Testis (tissue), 3 donors: ENCODE results near the gene PRR16. TPM values are rescaled to one million over a fixed set of nuclear protein-coding genes. Genes with fewer than 3 reads are reported as not detected.

ENCODE experiments used
- DNase-seq: peaks from one replicate; pipeline ENCODE4 v3.0.0-alpha.2; 2019
- H3K27ac ChIP-seq, 2 donors: fragments of 200-600 bp; sonication (generic); one replicate each; pipeline ENCODE4 v1.5.1; 2019
- H3K27me3 ChIP-seq: fragments of 200-600 bp; sonication (generic); one replicate; pipeline ENCODE4 v1.5.1; 2019
- H3K36me3 ChIP-seq: fragments of 200-600 bp; sonication (generic); one replicate; pipeline ENCODE4 v1.5.1; 2017; ENCODE audit warnings: low read depth; ENCODE audit errors: missing control alignments
- H3K4me1 ChIP-seq: fragments of 200-600 bp; sonication (generic); one replicate; pipeline ENCODE4 v1.5.1; 2019
- H3K4me3 ChIP-seq, 2 donors: fragments of 200-600 bp; sonication (generic); one replicate each; pipeline ENCODE4 v1.5.1; 2017 to 2019
- H3K9me3 ChIP-seq: fragments of 200-600 bp; sonication (generic); one replicate; pipeline ENCODE4 v1.5.1; 2017
- CTCF ChIP-seq, 3 experiments: fragments of 450-650 bp in 2 of 3; fragments of 200-600 bp in 1 of 3; sonication (generic) in 1 of 3; IDR thresholded peaks; one replicate each; pipeline ENCODE4 v1.5.1; 2016 to 2019; ENCODE audit warnings: antibody characterized with exemption in 3 of 3, mild to moderate bottlenecking in 2 of 3, moderate library complexity in 1 of 3
- POLR2A ChIP-seq: fragments of 450-650 bp; IDR thresholded peaks from one replicate; pipeline ENCODE4 v1.6.1; 2017; ENCODE audit warnings: antibody characterized with exemption, mild to moderate bottlenecking, moderate library complexity
- WGBS, 2 donors: methylation state at CpG; one replicate each; pipeline ENCODE4 v1.1.5; 2018; 5-methylcytosine and 5-hydroxymethylcytosine counted together
- intact Hi-C: fragments of 100-400 bp; cut with DNase I; formaldehyde crosslinking; loops from one replicate; pipeline ENCODE4 v1.15.1; 2023; ENCODE audit warnings: low total_unique reads
- polyA plus RNA-seq: library from polyadenylated mRNA; stranded (reverse); fragments of 350-450 nt; fragmentation: Illumina TruSeq; extraction: RNeasy Lipid Tissue Mini Kit (QIAGEN cat#74804); gene quantifications from one replicate; pipeline ENCODE4 v1.2.3, GENCODE V29; 2014; ENCODE audit warnings: low read depth, low replicate concordance; ENCODE audit not compliant: insufficient read depth
- small RNA-seq, 2 donors: library from RNA; depleted of rRNA; stranded (forward); fragments of <200 nt; gene quantifications; one replicate each; pipeline ENCODE3, GENCODE V24; 2016
- total RNA-seq, 2 donors: library from RNA; depleted of rRNA; stranded (reverse); fragments of >200 nt; gene quantifications; one replicate each; pipeline ENCODE4 v1.2.3, GENCODE V29; 2016

Gene PRR16
- total and polyA plus RNA-seq, 3 donors from 2014 or later, result 0.68 to 3.4 (median 1.5) TPM

GRCh38 chr5:120735076-120735475 lies 271.0 kb downstream of the PRR16 start:
- intact Hi-C loops, result no loop called here
- Histone ChIP-seq H3K4me3 (no peak overlapping the region), H3K4me1 (no peaks in the 10 kb centered on the region), H3K27me3 (no peaks in the 10 kb centered on the region), H3K9me3 (no peaks in the 10 kb centered on the region), H3K27ac (no peak overlapping the region), H3K36me3 (no peaks in the 10 kb centered on the region)
- no peak for DNase-seq
- TF ChIP-seq POLR2A (no peak), CTCF (IDR thresholded peaks at IDR 0.05) (no peak)
- WGBS, 2 donors, result 85 to 89% methylated on average over 2 of the region's 2 CpGs

Small RNA genes within 50 kb of the gene (small RNA-seq; reads per million reads assigned to genes)
- 0 reads per million in 2 donors for gene PRELID3BP8
- gene RNU4-69P, result 0 reads per million in 2 donors
